GM18907 (cell line): Measurements from ENCODE around the gene PRR3.

Experiments used
- ATAC-seq: cut with Tn5 transposase; IDR thresholded peaks from one replicate; pipeline ENCODE4 v1.9.1; 2021; ENCODE audit warnings: mild to moderate bottlenecking, moderate library complexity; ENCODE audit not compliant: unreplicated experiment

The PRR3 gene

GRCh38 chr6:30533460-30534294 lies 23.4 kb upstream of the PRR3 start:
- no peak for ATAC-seq

- no peak for ATAC-seq
Measured at GRCh38 chr6:30537931-30538330, 19.2 kb upstream of the PRR3 start.

GRCh38 chr6:30541515-30542403 lies 15.3 kb upstream of the PRR3 start:
- ATAC-seq = no peak

GRCh38 chr6:30542404-30542725 lies 14.7 kb upstream of the PRR3 start:
- ATAC-seq = no peak

- ATAC-seq = no peak
Measured at GRCh38 chr6:30542915-30543314, 14.2 kb upstream of the PRR3 start.

GRCh38 chr6:30543821-30544220 lies 13.3 kb upstream of the PRR3 start:
- no peak for ATAC-seq

- ATAC-seq = no peak
Measured at GRCh38 chr6:30544666-30545272, 12.3 kb upstream of the PRR3 start.

- no peak for ATAC-seq
Measured at GRCh38 chr6:30547454-30547853, 9.6 kb upstream of the PRR3 start.

GRCh38 chr6:30548375-30548774 lies 8.7 kb upstream of the PRR3 start:
- no peak for ATAC-seq

- no peak for ATAC-seq
Measured at GRCh38 chr6:30554404-30554803, 2.7 kb upstream of the PRR3 start.

- no peak for ATAC-seq
Measured at GRCh38 chr6:30554962-30555815, 1.9 kb upstream of the PRR3 start.

- ATAC-seq = peak; percentile 8
Measured at GRCh38 chr6:30555816-30556065, 1.4 kb upstream of the PRR3 start.

GRCh38 chr6:30556066-30556905 lies 809 bp upstream of the PRR3 start, which contains the start of gene GNL1:
TSS of gene GNL1 (minus strand) at chr6:30556489. CDS start at chr6:30556203, 286 bp downstream.
- peak; percentile 76 for ATAC-seq

GRCh38 chr6:30557683-30557981 lies 537 bp downstream of the PRR3 start:
- ATAC-seq = peak; percentile 1

- ATAC-seq = no peak
Measured at GRCh38 chr6:30560930-30561329, 3.8 kb downstream of the PRR3 start.

GRCh38 chr6:30562470-30563425 lies 5.7 kb downstream of the PRR3 start:
- no peak for ATAC-seq

- ATAC-seq = no peak
Measured at GRCh38 chr6:30564114-30564513, 7.0 kb downstream of the PRR3 start.

GRCh38 chr6:30565772-30566171 lies 8.7 kb downstream of the PRR3 start:
- ATAC-seq = no peak

GRCh38 chr6:30568245-30568644 lies 11.2 kb downstream of the PRR3 start:
- no peak for ATAC-seq
